SU-DHL-6 (cell line): ENCODE measurements around the gene HOXB6.

Experiments used
- H2AFZ ChIP-seq: fragments of 200-600 bp; sonication (generic); 2 replicates; pipeline ENCODE4 v1.6.1; 2014; ENCODE audit warnings: low read depth, mild to moderate bottlenecking, moderate library complexity, mixed read lengths, antibody characterized with exemption, low read length; ENCODE audit not compliant: severe bottlenecking
- H3F3A ChIP-seq: fragments of 200-600 bp; shearing (Covaris generic); 2 replicates; pipeline ENCODE4 v1.6.0; 2016; ENCODE audit warnings: antibody characterized with exemption, mild to moderate bottlenecking; ENCODE audit not compliant: insufficient read depth
- H3K27ac ChIP-seq: fragments of 200-600 bp; sonication (generic); 2 replicates; pipeline ENCODE4 v1.5.1; 2016; ENCODE audit warnings: low read depth, mild to moderate bottlenecking, low read length, moderate library complexity, mixed read lengths
- H3K27me3 ChIP-seq: fragments of 200-600 bp; sonication (generic), shearing (Covaris generic); 2 replicates; pipeline ENCODE4 v1.6.0; 2014; ENCODE audit warnings: mild to moderate bottlenecking, low read length
- H3K36me3 ChIP-seq: fragments of 200-600 bp; sonication (generic); 2 replicates; pipeline ENCODE4 v1.6.1; 2014; ENCODE audit warnings: mild to moderate bottlenecking, low read length, mixed read lengths
- H3K4me2 ChIP-seq: fragments of 300-600, 200-600 bp; shearing (Covaris generic), sonication (generic); 2 replicates; pipeline ENCODE4 v1.6.0; 2014; ENCODE audit warnings: low read length, low read depth, mild to moderate bottlenecking; ENCODE audit not compliant: poor library complexity, severe bottlenecking
- H3K4me3 ChIP-seq: fragments of 200-600 bp; sonication (generic); 2 replicates; pipeline ENCODE4 v1.5.1; 2014; ENCODE audit warnings: antibody characterized with exemption, low read length, mild to moderate bottlenecking, mixed read lengths; ENCODE audit not compliant: insufficient read depth, poor library complexity, severe bottlenecking
- H3K79me2 ChIP-seq: fragments of 200-600 bp; sonication (generic); 2 replicates; pipeline ENCODE4 v1.6.1; 2014; ENCODE audit warnings: mild to moderate bottlenecking, low read length, moderate library complexity; ENCODE audit not compliant: insufficient read depth
- H3K9ac ChIP-seq: fragments of 200-600 bp; sonication (generic); 2 replicates; pipeline ENCODE4 v1.7.0; 2014; ENCODE audit warnings: mild to moderate bottlenecking, low read length
- H3K9me2 ChIP-seq: fragments of 200-600 bp; sonication (generic); replicated peaks from 2 replicates; pipeline ENCODE4 v1.6.1; 2014; ENCODE audit warnings: low read length; ENCODE audit not compliant: insufficient read depth
- H3K9me3 ChIP-seq: fragments of 200-600 bp; sonication (generic); 2 replicates; pipeline ENCODE4 v1.6.1; 2014; ENCODE audit warnings: low read length, mixed read lengths; ENCODE audit not compliant: insufficient read depth
- H4K20me1 ChIP-seq: fragments of 200-600 bp; sonication (generic); 2 replicates; pipeline ENCODE4 v1.6.1; 2014; ENCODE audit warnings: low read depth, mild to moderate bottlenecking, antibody characterized with exemption, low read length, moderate library complexity, mixed read lengths
- CTCF ChIP-seq: fragments of 200-600 bp; sonication (generic); IDR thresholded peaks from one replicate; pipeline ENCODE4 v1.5.1; 2017; ENCODE audit warnings: antibody characterized with exemption, mild to moderate bottlenecking, low read length, moderate library complexity; ENCODE audit not compliant: insufficient read depth, poor library complexity, severe bottlenecking
- EZH2phosphoT487 ChIP-seq: fragments of 200-600 bp; sonication (generic), shearing (Covaris generic); conservative IDR thresholded peaks from 2 replicates; pipeline ENCODE4 v1.6.1; 2018; ENCODE audit warnings: mild to moderate bottlenecking, antibody characterized with exemption, low read length, moderate library complexity, mixed read lengths

Gene HOXB6

GRCh38 chr17:48640858-48641180, 36.0 kb upstream of the HOXB6 start:
- Histone ChIP-seq H4K20me1 (no peaks in the 10 kb centered on the region), H3K4me3 (no peak overlapping the region)

GRCh38 chr17:48639982-48640857, 35.4 kb upstream of the HOXB6 start:
- Histone ChIP-seq H3K9me2 (no peaks in the 10 kb centered on the region), H3K27me3 (no peaks in the 10 kb centered on the region), H2AFZ (no peak overlapping the region), H3F3A (no peaks in the 10 kb centered on the region), H3K9me3 (no peaks in the 10 kb centered on the region), H3K79me2 (no peaks in the 10 kb centered on the region), H4K20me1 (no peaks in the 10 kb centered on the region), H3K36me3 (no peaks in the 10 kb centered on the region), H3K4me3 (no peak overlapping the region), H3K9ac (no peak overlapping the region), H3K4me2 (no peak overlapping the region), H3K27ac (no peak overlapping the region)
- TF ChIP-seq CTCF (no peak), EZH2phosphoT487 (no peak)

More at GRCh38 chr17:48640858-48641180, 36.0 kb upstream of the HOXB6 start:
- Histone ChIP-seq H3K4me2 (no peak overlapping the region), H2AFZ (no peak overlapping the region), H3K9me3 (no peaks in the 10 kb centered on the region), H3F3A (no peaks in the 10 kb centered on the region), H3K79me2 (no peaks in the 10 kb centered on the region), H3K27me3 (no peaks in the 10 kb centered on the region), H3K9me2 (no peaks in the 10 kb centered on the region), H3K27ac (no peak overlapping the region), H3K9ac (no peak overlapping the region), H3K36me3 (no peaks in the 10 kb centered on the region)
- TF ChIP-seq CTCF (no peak), EZH2phosphoT487 (no peak)

- Histone ChIP-seq H2AFZ (no peak overlapping the region), H3F3A (no peaks in the 10 kb centered on the region), H3K9ac (no peak overlapping the region), H3K9me3 (no peaks in the 10 kb centered on the region), H3K9me2 (no peaks in the 10 kb centered on the region), H3K27me3 (no peaks in the 10 kb centered on the region), H3K36me3 (no peaks in the 10 kb centered on the region), H3K4me2 (no peak overlapping the region), H4K20me1 (no peaks in the 10 kb centered on the region), H3K4me3 (no peak overlapping the region), H3K79me2 (no peaks in the 10 kb centered on the region), H3K27ac (no peak overlapping the region)
- TF ChIP-seq EZH2phosphoT487: no peak
- TF ChIP-seq CTCF: no peak
These were observed 34.4 kb upstream of the HOXB6 start for GRCh38 chr17:48639136-48639535.
